NCI-H1048 (cell line): ENCODE results near the gene CLHC1.
"Not testable (repeated sequence)": the region's sequence is repeated elsewhere in the genome, so short reads cannot be mapped to it uniquely, and the experiment has no call there.

ENCODE experiments used
- DNase-seq: peaks from one replicate; lab custom pipeline; 2025; lab: John Stamatoyannopoulos, UW

Gene CLHC1

DNA sequence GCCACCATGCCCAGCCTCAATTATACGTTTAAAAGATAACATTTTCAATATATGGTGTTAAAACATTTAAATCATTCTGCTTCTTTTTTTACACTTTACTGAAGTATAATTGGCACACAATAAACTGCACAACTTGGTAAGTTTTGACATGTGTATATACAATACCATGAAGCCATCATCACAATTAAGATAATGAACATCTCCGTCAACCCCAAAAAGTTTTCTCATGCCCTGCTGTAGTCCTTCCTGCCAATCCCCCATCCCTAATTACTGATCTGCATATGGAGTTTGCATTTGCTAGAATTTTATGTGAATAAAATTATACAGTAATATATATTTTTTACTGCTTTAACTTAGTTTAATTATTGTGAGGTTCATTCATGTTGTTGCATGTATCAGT is 96.6 kb downstream of the CLHC1 start:
- DNase-seq, result no peak

DNA sequence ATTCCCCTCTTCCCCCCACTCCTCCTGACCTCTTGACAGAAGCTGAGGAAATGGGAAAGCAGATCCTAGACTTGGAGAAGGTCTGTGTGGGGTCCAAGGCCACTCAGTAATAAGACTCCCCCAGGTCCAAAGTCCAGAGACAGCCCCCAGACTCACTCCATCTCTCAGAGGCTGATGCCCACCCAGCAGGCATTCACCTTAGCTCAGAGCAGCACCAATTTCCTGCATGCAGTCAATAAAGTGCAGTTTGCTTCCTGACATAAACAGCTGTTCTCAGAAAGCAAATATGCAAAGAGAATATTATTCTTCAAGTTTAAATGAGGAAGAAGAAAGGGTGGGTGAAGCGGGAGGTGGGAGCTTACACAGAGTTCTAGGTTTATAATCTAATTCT is 97.8 kb downstream of the CLHC1 start:
- no peak for DNase-seq

DNA sequence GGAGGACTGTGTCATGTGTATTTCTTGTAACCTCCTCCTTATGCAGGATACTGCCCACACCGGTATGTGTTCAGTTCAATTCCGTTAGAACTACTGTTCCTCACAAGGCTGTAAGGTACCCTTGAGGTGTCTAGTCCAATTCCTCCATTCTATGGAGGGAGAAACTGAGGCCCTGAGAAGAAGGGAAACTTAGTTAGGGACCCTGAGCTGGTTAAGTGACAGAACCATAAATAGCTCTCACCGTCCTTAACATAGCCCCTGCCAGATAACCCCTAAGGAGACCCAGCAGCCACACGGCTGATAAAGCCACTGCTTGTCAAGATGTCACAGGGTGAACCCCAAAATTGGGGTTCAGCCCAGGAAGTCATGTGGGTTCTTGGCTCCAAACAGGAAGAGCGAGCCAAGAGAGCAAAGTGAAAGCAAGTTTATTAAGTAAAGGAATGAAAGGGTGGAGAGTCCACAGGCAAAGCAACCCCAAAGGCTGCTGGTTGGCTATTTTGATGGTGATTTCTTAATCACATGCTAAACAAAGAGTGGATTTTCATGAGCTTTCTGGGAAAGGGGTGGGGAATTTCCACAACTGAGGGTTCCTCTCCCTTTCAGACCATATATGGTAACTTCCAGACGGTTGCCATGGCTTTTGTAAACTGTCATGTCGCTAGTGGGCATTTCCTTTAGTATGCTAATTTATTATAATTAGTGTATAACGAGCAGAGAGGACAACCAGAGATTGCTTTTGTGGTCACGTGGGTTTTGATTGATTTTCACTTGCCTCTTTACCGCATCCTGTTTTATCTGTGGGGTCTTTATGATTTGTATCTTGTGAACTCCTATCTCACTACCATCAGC is 98.4 kb downstream of the CLHC1 start:
- DNase-seq, result no peak

DNA sequence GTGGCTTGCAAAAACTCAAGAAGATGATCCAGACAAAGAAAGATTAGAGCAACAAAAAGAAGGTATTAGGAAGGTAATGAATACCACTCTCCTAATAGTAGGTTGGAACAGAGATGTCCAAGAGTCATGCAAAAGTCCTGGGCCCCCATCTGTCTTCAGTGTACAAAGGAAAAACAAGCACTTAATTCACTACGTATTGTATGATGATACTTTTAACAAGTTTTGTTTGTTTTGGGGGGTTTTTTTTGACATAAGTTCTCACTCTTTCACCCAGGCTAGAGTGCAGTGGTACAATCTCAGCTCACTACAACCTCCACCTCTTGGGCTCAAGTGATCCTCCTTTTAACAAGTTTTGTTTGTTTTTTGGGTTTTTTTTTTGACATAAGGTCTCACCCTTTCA is 101.2 kb downstream of the CLHC1 start:
- DNase-seq, result no peak

DNA sequence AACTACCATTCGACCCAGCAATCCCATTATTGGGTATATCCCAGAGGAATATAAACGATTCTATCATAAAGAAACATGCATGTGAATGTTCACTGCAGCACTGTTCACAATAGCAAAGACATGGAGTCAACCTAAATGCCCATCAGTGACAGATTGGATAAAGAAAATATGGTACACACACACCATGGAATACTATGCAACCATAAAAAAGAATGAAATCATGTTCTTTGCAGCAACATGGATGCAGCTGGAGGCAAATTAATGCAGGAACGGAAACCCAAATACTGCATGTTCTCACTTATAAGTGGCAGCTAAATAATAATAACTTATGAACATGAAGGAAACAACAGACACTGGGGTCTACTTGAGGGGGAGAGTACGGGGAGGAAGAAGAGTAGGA is 105.5 kb downstream of the CLHC1 start:
- not testable (repeated sequence) for DNase-seq
